Keratinocyte (primary cell): ENCODE results near the gene NGLY1. TPM values are rescaled to one million over a fixed set of nuclear protein-coding genes. Genes with fewer than 3 reads are reported as not detected.

Source experiments
- DNase-seq: peaks from one replicate; pipeline ENCODE4 v3.0.0-alpha.2; 2011; ENCODE audit warnings: low read depth, missing footprints, low spot score
- FAIRE-seq: peaks from 2 replicates; lab custom pipeline; 2011; peaks lifted over from hg19 to GRCh38; lab: Jason Lieb, UNC
- H2AFZ ChIP-seq: 2 replicates; pipeline ENCODE4 v1.6.0; 2012; ENCODE audit warnings: low read length, control low read depth, inconsistent platforms; ENCODE audit not compliant: control insufficient read depth
- H3K27ac ChIP-seq: 2 replicates; pipeline ENCODE4 v1.5.1; 2011; ENCODE audit warnings: low read length; ENCODE audit not compliant: control insufficient read depth, insufficient read depth
- H3K27me3 ChIP-seq: 3 replicates; pipeline ENCODE4 v1.6.0; 2011; ENCODE audit warnings: low read length; ENCODE audit not compliant: control insufficient read depth, insufficient read depth; ENCODE audit errors: extremely low read depth
- H3K36me3 ChIP-seq, 2 experiments: 2 replicates in 1 of 2; 3 replicates in 1 of 2; pipeline ENCODE4 v1.5.1; 2011; ENCODE audit warnings: low read length in 2 of 2, mild to moderate bottlenecking in 1 of 2; ENCODE audit not compliant: control insufficient read depth in 2 of 2, insufficient read depth in 2 of 2; ENCODE audit errors: extremely low read depth in 1 of 2
- H3K4me1 ChIP-seq: 3 replicates; pipeline ENCODE4 v1.5.1; 2011; ENCODE audit warnings: low read length; ENCODE audit not compliant: control insufficient read depth, insufficient read depth; ENCODE audit errors: extremely low read depth
- H3K4me2 ChIP-seq: 3 replicates; pipeline ENCODE4 v1.6.0; 2011; ENCODE audit warnings: low read depth, low read length; ENCODE audit not compliant: control insufficient read depth, insufficient read depth; ENCODE audit errors: extremely low read depth
- H3K4me3 ChIP-seq, 3 experiments: fragments of 200-600 bp in 1 of 3; sonication (generic) in 1 of 3; 2 replicates in 2 of 3; 3 replicates in 1 of 3; pipeline ENCODE4 v1.5.1; 2011 to 2016; ENCODE audit warnings: low read length in 3 of 3, mild to moderate bottlenecking in 3 of 3, control low read depth in 2 of 3, inconsistent platforms in 1 of 3, low read depth in 1 of 3, mixed read lengths in 1 of 3, mixed run types in 1 of 3, moderate library complexity in 1 of 3; ENCODE audit not compliant: control insufficient read depth in 2 of 3, insufficient read depth in 2 of 3; ENCODE audit errors: extremely low read depth in 1 of 3
- H3K79me2 ChIP-seq: 2 replicates; pipeline ENCODE4 v1.6.0; 2012; ENCODE audit warnings: low read length; ENCODE audit not compliant: control insufficient read depth, insufficient read depth
- H3K9ac ChIP-seq: 3 replicates; pipeline ENCODE4 v1.6.0; 2011; ENCODE audit warnings: low read length; ENCODE audit not compliant: control insufficient read depth, insufficient read depth; ENCODE audit errors: extremely low read depth
- H3K9me1 ChIP-seq: 3 replicates; pipeline ENCODE4 v1.6.0; 2011; ENCODE audit warnings: low read length; ENCODE audit not compliant: control insufficient read depth, insufficient read depth; ENCODE audit errors: extremely low read depth
- H3K9me3 ChIP-seq: 2 replicates; pipeline ENCODE4 v1.5.1; 2012; ENCODE audit warnings: low read depth, low read length; ENCODE audit not compliant: control insufficient read depth
- H4K20me1 ChIP-seq: 3 replicates; pipeline ENCODE4 v1.6.0; 2011; ENCODE audit warnings: low read length; ENCODE audit not compliant: control insufficient read depth, insufficient read depth; ENCODE audit errors: extremely low read depth
- EZH2 ChIP-seq: IDR thresholded peaks from one replicate; pipeline ENCODE4 v1.6.1; 2012; ENCODE audit warnings: inconsistent platforms, mild to moderate bottlenecking, low read length, moderate library complexity
- dilution Hi-C: fragments of 300-500 bp; cut with MboI; formaldehyde crosslinking; loops from one replicate; pipeline ENCODE4 v1.7.0; 2020; ENCODE audit warnings: low sequenced_read_pairs; ENCODE audit not compliant: extremely low pct_ligation_motif_present
- polyA plus RNA-seq, 5 experiments: library from polyadenylated mRNA; depleted of rRNA in 3 of 5; stranded (reverse) in 3 of 5; stranded (forward) in 1 of 5; unstranded in 1 of 5; fragments of >200 nt; gene quantifications; 1 replicate in 1 of 5; 2 replicates in 3 of 5; 3 replicates in 1 of 5; pipeline versions ENCODE4 v1.2.1 to v1.2.3, GENCODE V29; 2011 to 2012; ENCODE audit warnings: missing spikeins in 2 of 5, low read depth in 1 of 5, low replicate concordance in 1 of 5
- TF ChIP-seq, protein P1 (sequence below), 3 experiments: IDR thresholded peaks in 1 of 3; conservative IDR thresholded peaks in 1 of 3; optimal IDR thresholded peaks in 1 of 3; 2 replicates in 2 of 3; 3 replicates in 1 of 3; pipeline versions ENCODE3 to v1.5.1; 2011; ENCODE audit warnings: low read length in 3 of 3, mild to moderate bottlenecking in 3 of 3, moderate library complexity in 2 of 3, control low read depth in 1 of 3, inconsistent platforms in 1 of 3; ENCODE audit not compliant: insufficient read depth in 2 of 3; ENCODE audit errors: extremely low read depth in 1 of 3

The NGLY1 gene
- polyA plus RNA-seq, 1 donor (not counting 4 experiments of a cell fraction or from before 2014, with no cell fraction given): 19.5 TPM

DNA sequence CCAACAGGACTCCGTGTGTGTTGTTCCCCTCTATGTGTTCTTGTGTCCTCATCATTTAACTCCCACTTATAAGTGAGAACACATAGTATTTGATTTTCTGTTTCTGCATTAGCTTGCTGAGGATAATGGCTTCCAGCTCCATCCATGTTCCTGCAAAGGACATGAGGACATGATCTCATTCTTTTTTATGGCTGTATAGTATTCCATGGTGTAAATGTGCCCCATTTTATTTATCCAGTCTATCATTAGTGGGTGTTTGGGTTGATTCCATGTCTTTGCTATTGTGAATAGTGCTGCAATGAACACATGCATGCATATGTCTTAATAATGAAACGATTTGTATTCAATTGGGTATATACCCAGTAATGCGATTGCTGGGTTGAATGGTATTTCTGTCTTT lies 90.0 kb downstream of the NGLY1 start:
- H3K27ac ChIP-seq: no peak overlapping the region
- H3K9ac ChIP-seq: no peak overlapping the region
- no peak overlapping the region for H3K4me3 ChIP-seq
- FAIRE-seq (no peak), DNase-seq (no peak)
- TF ChIP-seq EZH2: no peak
- TF ChIP-seq, protein P1, sequence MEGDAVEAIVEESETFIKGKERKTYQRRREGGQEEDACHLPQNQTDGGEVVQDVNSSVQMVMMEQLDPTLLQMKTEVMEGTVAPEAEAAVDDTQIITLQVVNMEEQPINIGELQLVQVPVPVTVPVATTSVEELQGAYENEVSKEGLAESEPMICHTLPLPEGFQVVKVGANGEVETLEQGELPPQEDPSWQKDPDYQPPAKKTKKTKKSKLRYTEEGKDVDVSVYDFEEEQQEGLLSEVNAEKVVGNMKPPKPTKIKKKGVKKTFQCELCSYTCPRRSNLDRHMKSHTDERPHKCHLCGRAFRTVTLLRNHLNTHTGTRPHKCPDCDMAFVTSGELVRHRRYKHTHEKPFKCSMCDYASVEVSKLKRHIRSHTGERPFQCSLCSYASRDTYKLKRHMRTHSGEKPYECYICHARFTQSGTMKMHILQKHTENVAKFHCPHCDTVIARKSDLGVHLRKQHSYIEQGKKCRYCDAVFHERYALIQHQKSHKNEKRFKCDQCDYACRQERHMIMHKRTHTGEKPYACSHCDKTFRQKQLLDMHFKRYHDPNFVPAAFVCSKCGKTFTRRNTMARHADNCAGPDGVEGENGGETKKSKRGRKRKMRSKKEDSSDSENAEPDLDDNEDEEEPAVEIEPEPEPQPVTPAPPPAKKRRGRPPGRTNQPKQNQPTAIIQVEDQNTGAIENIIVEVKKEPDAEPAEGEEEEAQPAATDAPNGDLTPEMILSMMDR (optimal IDR thresholded peaks at IDR 0.05 in 1 of 3, IDR thresholded peaks at IDR 0.05 in 1 of 3, conservative IDR thresholded peaks at IDR 0.05 in 1 of 3; ENCODE audit: extremely low read depth in 1 of 3, insufficient read depth in 2 of 3, low read length in 3 of 3): no peak
- H3K4me1 ChIP-seq: peaks cover 3% of the 10 kb centered on the region
- H3K4me2 ChIP-seq: no peak overlapping the region
- H2AFZ ChIP-seq: no peak overlapping the region
- H3K27me3 ChIP-seq: no peaks in the 10 kb centered on the region
- no peaks in the 10 kb centered on the region for H3K36me3 ChIP-seq
- H3K9me1 ChIP-seq: no peaks in the 10 kb centered on the region
- no peaks in the 10 kb centered on the region for H3K9me3 ChIP-seq
- no peaks in the 10 kb centered on the region for H4K20me1 ChIP-seq
- dilution Hi-C loops: no loop called here
- H3K79me2 ChIP-seq: no peaks in the 10 kb centered on the region

DNA sequence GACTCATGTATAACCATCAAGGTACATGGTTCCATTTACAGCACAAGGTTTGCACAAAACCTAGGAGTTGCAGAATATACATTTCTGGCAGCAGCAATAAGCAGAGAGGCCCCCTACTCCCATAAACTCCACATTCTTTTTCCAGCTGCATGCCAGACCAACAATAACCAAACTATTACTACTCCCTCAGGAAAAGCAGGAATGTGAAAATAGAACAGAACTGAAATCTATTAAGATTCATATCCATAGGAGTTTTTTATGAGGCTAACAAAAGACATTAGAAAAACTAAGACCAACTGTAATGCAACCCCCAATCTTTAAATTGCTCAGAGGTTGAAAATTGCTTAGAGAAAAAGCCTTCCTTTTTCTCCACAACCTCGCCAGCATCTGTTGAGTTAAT lies 90.9 kb downstream of the NGLY1 start:
- dilution Hi-C loops: no loop called here
- Histone ChIP-seq H3K4me3 (no peak overlapping the region), H2AFZ (no peak overlapping the region), H3K27ac (no peak overlapping the region), H3K9me3 (no peaks in the 10 kb centered on the region), H3K27me3 (no peaks in the 10 kb centered on the region), H3K4me1 (peaks cover 3% of the 10 kb centered on the region), H4K20me1 (no peaks in the 10 kb centered on the region), H3K9me1 (no peaks in the 10 kb centered on the region), H3K9ac (no peak overlapping the region), H3K4me2 (no peak overlapping the region), H3K36me3 (no peaks in the 10 kb centered on the region), H3K79me2 (no peaks in the 10 kb centered on the region)
- DNase-seq: no peak
- FAIRE-seq: no peak
- TF ChIP-seq EZH2: no peak
- TF ChIP-seq, protein P1 (optimal IDR thresholded peaks at IDR 0.05 in 1 of 3, IDR thresholded peaks at IDR 0.05 in 1 of 3, conservative IDR thresholded peaks at IDR 0.05 in 1 of 3; ENCODE audit: extremely low read depth in 1 of 3, insufficient read depth in 2 of 3, low read length in 3 of 3): no peak
